ENCODE data around the gene SPDEF. TPM values are rescaled to one million over a fixed set of nuclear protein-coding genes. Genes with fewer than 3 reads are reported as not detected.
A peak's percentile ranks its signal among the peaks of the same experiment; 100 is the strongest.

Gene SPDEF
- total RNA-seq, 1 experiment from 2014 or later = not detected

GRCh38 chr6:34555328-34555727 is 801 bp downstream of the SPDEF start:
- intact Hi-C loops (cut with micrococcal nuclease) = no loop called here
- Mint-ChIP-seq H3K27me3 (ENCODE audit: insufficient read depth, unreplicated experiment) (no peaks in the 10 kb centered on the region), H3K9me3 (ENCODE audit: unreplicated experiment) (no peaks in the 10 kb centered on the region), H3K27ac (ENCODE audit: low read depth, unreplicated experiment) (no peak overlapping the region), H3K36me3 (ENCODE audit: insufficient read depth, unreplicated experiment) (no peaks in the 10 kb centered on the region), H3K4me3 (ENCODE audit: unreplicated experiment) (no peak overlapping the region), H3K4me1 (ENCODE audit: insufficient read depth, unreplicated experiment) (peaks cover 6% of the 10 kb centered on the region)
- TF ChIP-seq CTCF (IDR thresholded peaks at IDR 0.05; ENCODE audit: unreplicated experiment) = no peak
- ChIA-PET POLR2A (no interaction called here), CTCF (no interaction called here)
- BruUV-seq (replicated peaks) = no TSS peak
- DNase-seq (ENCODE audit: unreplicated experiment) = no peak

- intact Hi-C loops (cut with micrococcal nuclease) = no loop called here
- Mint-ChIP-seq H3K27ac (ENCODE audit: low read depth, unreplicated experiment) (no peak overlapping the region), H3K27me3 (ENCODE audit: insufficient read depth, unreplicated experiment) (no peaks in the 10 kb centered on the region), H3K9me3 (ENCODE audit: unreplicated experiment) (no peaks in the 10 kb centered on the region), H3K4me1 (ENCODE audit: insufficient read depth, unreplicated experiment) (peaks cover 6% of the 10 kb centered on the region), H3K36me3 (ENCODE audit: insufficient read depth, unreplicated experiment) (no peaks in the 10 kb centered on the region), H3K4me3 (ENCODE audit: unreplicated experiment) (no peak overlapping the region)
- ChIA-PET POLR2A (no interaction called here), CTCF (no interaction called here)
- TF ChIP-seq CTCF (IDR thresholded peaks at IDR 0.05; ENCODE audit: unreplicated experiment) = no peak
- DNase-seq (ENCODE audit: unreplicated experiment) = no peak
- no TSS peak for BruUV-seq (replicated peaks)
Observed at GRCh38 chr6:34555007-34555322, 1.2 kb downstream of the SPDEF start.

- CTCF ChIA-PET = no interaction called here
- intact Hi-C loops (cut with micrococcal nuclease) = no loop called here
- no TSS peak for BruUV-seq (replicated peaks)
- TF ChIP-seq CTCF (IDR thresholded peaks at IDR 0.05; ENCODE audit: unreplicated experiment) = no peak
- H3K4me1 Mint-ChIP-seq (ENCODE audit: insufficient read depth, unreplicated experiment) = peaks cover 6% of the 10 kb centered on the region
- POLR2A ChIA-PET = interaction anchor here (0.6 kb wide), 1 partner anchor 401 kb away, joined by 5 read pairs; no protein-coding TSS in a partner anchor
- H3K36me3 Mint-ChIP-seq (ENCODE audit: insufficient read depth, unreplicated experiment) = no peaks in the 10 kb centered on the region
- no peak overlapping the region for H3K27ac Mint-ChIP-seq (ENCODE audit: low read depth, unreplicated experiment)
- no peak for DNase-seq (ENCODE audit: unreplicated experiment)
- H3K4me3 Mint-ChIP-seq (ENCODE audit: unreplicated experiment) = no peak overlapping the region
- H3K9me3 Mint-ChIP-seq (ENCODE audit: unreplicated experiment) = no peaks in the 10 kb centered on the region
- no peaks in the 10 kb centered on the region for H3K27me3 Mint-ChIP-seq (ENCODE audit: insufficient read depth, unreplicated experiment)
Observed at GRCh38 chr6:34554291-34555006, 1.7 kb downstream of the SPDEF start.

- intact Hi-C loops (cut with micrococcal nuclease) = no loop called here
- Mint-ChIP-seq H3K27ac (ENCODE audit: low read depth, unreplicated experiment) (peak overlapping the region; percentile 68), H3K4me1 (ENCODE audit: insufficient read depth, unreplicated experiment) (peaks cover 6% of the 10 kb centered on the region), H3K4me3 (ENCODE audit: unreplicated experiment) (no peak overlapping the region), H3K27me3 (ENCODE audit: insufficient read depth, unreplicated experiment) (no peaks in the 10 kb centered on the region), H3K36me3 (ENCODE audit: insufficient read depth, unreplicated experiment) (no peaks in the 10 kb centered on the region), H3K9me3 (ENCODE audit: unreplicated experiment) (no peaks in the 10 kb centered on the region)
- no peak for DNase-seq (ENCODE audit: unreplicated experiment)
- ChIA-PET POLR2A (no interaction called here), CTCF (interaction anchor here (0.6 kb wide), 1 partner anchor 407 kb away, joined by 3 read pairs; no protein-coding TSS in a partner anchor)
- no TSS peak for BruUV-seq (replicated peaks)
- TF ChIP-seq CTCF (IDR thresholded peaks at IDR 0.05; ENCODE audit: unreplicated experiment) = no peak
Observed at GRCh38 chr6:34553750-34554149, 2.4 kb downstream of the SPDEF start.

Data from MCF 10A (cell line).